CD4-positive, alpha-beta T cell treated with Interleukin-4 for 1 hour (primary cell): ENCODE results near the gene MOG.
"Not testable (repeated sequence)": the region's sequence is repeated elsewhere in the genome, so short reads cannot be mapped to it uniquely, and the experiment has no call there.

Experiments
- DNase-seq, 2 donors: peaks; one replicate each; pipeline ENCODE4 v3.0.0-alpha.2; 2020 to 2022

Gene MOG

GRCh38 chr6:29641430-29642148 lies 15.3 kb upstream of the MOG start:
- DNase-seq: peak; percentile 41 to 43

GRCh38 chr6:29647927-29648642 lies 8.8 kb upstream of the MOG start:
- DNase-seq: no peak

GRCh38 chr6:29649701-29650673 lies 6.9 kb upstream of the MOG start:
- DNase-seq: peak; percentile 99

GRCh38 chr6:29651413-29652197 lies 5.3 kb upstream of the MOG start:
- DNase-seq: peak in 1 of 2 donors; percentile 65

GRCh38 chr6:29652198-29652584 lies 4.7 kb upstream of the MOG start:
- DNase-seq: no peak

- peak; percentile 48 to 77 for DNase-seq
Observed at GRCh38 chr6:29653452-29654038, 3.3 kb upstream of the MOG start.

- no peak for DNase-seq
Observed at GRCh38 chr6:29655658-29656057, 1.2 kb upstream of the MOG start.

- DNase-seq: no peak
Observed at GRCh38 chr6:29656157-29656556, 735 bp upstream of the MOG start.

GRCh38 chr6:29661071-29661470 lies 4.2 kb downstream of the MOG start:
- no peak for DNase-seq

GRCh38 chr6:29661502-29662141 lies 4.7 kb downstream of the MOG start:
- not testable (repeated sequence) for DNase-seq

- no peak for DNase-seq
Observed at GRCh38 chr6:29663300-29664042, 6.6 kb downstream of the MOG start.

- no peak for DNase-seq
Observed at GRCh38 chr6:29665942-29666825, 9.3 kb downstream of the MOG start.

GRCh38 chr6:29666826-29667130 lies 9.9 kb downstream of the MOG start:
- no peak for DNase-seq

- DNase-seq: no peak
Observed at GRCh38 chr6:29667158-29667557, 10.3 kb downstream of the MOG start.

- no peak for DNase-seq
Observed at GRCh38 chr6:29671026-29671425, 14.1 kb downstream of the MOG start.

GRCh38 chr6:29672116-29672515 lies 15.2 kb downstream of the MOG start:
- not testable (repeated sequence) for DNase-seq

- DNase-seq: no peak
Observed at GRCh38 chr6:29673161-29673560, 16.3 kb downstream of the MOG start.

- no peak for DNase-seq
Observed at GRCh38 chr6:29674008-29674407, 17.1 kb downstream of the MOG start.

- no peak for DNase-seq
Observed at GRCh38 chr6:29675561-29675960, 18.7 kb downstream of the MOG start.
